HG02870 (cell line): ENCODE data around the gene CCDC116.
"Not testable (repeated sequence)": the region's sequence is repeated elsewhere in the genome, so short reads cannot be mapped to it uniquely, and the experiment has no call there.

Experiments used
- ATAC-seq: cut with Tn5 transposase; IDR thresholded peaks from one replicate; pipeline ENCODE4 v1.9.1; 2021; ENCODE audit warnings: mild to moderate bottlenecking, moderate library complexity; ENCODE audit not compliant: unreplicated experiment

The CCDC116 gene

GRCh38 chr22:21632237-21632895, at the start of gene CCDC116:
CCDC116 (plus strand) TSS chr22:21632760; CDS start chr22:21633182, 422 bp downstream.
- ATAC-seq, result no peak

DNA sequence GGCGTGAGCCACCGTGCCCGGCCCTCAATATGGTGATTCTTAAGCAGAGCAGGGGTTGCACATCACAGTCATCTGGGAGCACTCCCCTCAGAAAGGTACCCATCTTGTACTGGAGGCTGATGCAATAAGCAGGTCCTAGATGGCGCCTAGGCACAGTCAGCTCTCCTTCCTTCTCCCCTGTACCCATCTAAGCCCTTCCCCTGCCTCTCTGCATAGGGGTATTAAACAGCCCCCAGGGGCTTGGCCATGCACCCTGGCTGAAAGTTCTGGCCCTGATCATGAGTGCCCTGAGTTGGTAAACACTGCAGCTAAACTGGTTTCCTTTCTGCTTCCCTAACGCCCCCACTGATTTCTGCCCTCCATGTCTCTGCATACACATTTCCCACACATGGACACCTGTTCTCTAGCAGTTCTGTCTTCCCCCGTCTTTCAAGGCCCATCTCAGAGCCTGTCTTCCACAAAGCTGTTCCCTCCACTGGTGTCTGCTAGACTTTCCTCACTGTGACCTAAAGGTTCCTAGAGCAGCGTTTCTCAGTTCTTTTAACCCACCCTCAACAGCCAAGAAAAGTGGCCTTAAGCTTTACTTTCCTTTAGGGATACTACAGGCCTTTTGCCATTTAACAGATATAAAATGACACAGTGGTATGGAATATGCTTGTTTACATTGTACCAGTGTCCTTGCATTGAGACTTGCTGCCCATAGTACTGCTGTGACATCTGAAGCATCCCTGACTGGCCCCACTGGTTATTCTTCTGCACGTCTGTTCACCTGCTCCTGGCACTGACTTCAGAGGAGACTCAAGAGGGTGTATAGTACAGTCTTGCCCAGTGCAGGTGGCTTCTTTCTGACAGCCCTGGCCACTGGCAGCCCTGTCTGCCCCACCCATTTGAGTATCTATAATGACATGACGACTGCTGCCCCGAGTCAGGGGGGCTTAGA, 49.5 kb upstream of the CCDC116 start:
- no peak for ATAC-seq

DNA sequence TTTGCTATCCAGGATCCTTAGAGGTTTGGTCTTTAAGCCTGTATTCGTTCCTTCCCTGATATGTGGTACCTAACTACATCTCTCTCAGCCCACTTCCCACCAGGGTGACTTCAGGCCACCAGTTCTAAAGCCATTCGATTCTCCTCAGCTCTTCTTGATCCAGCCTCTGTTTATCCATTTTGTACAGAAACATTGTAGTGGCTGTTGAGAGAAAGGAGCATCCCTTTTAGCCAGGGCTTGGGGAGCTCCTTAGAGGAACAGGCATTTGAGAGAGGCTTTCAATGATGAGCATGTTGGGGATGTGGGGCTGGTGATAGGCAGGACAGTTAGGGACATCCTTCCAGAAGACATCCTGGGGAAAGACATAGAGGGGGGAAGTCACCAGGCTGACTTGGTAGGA, 47.2 kb upstream of the CCDC116 start:
- ATAC-seq, result no peak

- ATAC-seq, result peak; percentile 87
These were observed 44.6 kb upstream of the CCDC116 start for GRCh38 chr22:21587803-21588611.

DNA sequence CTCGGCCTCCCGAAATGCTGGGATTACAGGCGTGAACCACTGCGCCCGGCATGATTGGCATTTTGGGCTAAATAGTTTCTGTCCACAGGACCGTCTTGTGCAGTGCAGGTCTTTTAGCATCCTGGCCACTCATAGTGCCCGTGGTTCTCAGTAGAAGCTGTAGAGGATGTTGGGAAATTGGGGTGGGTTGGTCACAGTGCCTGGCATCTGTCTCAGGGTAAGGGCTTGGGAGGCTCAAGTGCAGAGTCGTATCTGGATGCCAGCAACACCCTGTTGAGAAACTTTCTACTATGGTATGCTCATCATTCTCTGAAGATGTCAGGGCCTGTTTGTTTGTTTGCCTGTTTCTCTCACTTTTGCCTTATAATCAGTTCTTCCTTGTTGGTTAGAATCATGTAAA, 43.2 kb upstream of the CCDC116 start:
- ATAC-seq, result no peak

DNA sequence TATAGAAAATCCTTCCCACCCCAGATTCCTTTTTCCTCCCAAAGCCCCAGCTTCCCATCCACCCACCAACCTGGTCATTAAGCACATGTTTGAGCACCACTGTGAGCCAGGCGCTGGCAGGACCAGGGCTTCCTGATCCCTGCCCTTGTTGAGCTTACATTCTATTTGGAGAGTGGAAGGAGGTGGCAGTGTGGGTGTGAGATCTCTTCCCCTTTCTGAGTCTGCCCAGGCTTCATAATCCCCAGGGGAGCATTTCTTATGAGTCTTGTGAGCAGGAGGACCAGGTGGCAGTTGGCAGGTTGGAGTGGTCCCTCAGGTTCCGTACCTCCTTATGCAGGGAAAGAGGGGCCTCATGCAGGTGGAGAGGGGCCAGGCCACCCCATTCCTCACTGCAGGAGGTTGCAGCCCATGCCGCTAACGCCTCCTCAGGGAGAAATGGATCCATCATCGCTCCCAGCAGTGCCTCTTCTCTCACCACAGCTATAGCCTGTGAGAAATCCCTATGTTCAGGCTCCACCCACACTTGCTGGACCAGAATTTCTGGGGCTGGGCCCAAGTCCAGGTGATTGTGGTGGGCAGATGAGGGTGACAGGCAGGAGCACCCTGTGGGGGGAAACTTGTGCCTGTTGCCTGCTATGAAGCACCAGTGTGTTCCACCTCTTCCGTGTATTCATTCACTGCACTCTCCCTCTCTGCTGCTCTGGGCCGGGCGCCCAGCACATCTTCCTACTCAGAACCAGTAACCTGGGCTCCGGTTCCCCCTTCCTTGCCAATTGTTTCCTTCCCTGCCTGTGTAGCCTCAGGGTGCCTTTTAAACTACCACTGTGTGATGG, 41.5 kb upstream of the CCDC116 start:
- ATAC-seq, result no peak

DNA sequence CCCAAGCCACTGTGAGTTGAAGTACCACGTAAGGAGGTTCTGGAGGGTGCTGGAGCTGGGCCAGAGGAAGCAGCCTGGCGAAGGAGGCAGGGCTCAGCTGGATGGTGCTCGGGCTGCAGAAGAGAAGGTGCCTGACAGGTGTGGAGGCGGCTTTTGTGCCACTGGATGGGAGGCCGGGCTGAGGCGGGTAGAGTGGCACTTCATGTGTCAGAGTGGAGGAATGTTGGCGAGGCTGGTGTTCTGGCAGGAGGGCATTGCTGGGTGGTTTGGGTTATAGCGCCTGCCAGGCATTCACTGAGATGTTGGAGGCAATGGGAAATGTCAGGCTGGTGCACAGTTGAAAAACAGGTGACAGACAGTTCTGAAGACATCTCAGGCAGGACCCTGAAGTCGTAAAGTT, 40.9 kb upstream of the CCDC116 start:
- ATAC-seq, result no peak

DNA sequence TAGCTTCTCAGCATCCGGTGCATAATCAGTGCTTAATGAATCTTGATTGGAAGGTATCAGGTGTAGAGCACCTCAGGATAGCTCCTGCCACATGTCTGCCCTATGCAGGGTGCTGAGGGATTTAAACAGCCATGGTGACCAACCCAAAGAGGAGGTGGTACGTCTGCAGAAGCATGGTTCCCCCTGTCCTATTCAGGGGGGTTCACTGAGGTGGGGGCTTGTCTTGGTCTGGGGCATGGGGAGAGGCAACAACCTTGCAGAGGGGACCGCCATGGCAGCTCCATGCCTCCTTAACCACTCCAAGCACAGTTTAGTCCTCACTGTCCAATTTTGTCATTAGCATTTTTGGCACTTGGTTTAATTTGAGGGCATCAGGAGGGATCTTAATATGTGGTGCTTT, 40.1 kb upstream of the CCDC116 start:
- ATAC-seq, result no peak

DNA sequence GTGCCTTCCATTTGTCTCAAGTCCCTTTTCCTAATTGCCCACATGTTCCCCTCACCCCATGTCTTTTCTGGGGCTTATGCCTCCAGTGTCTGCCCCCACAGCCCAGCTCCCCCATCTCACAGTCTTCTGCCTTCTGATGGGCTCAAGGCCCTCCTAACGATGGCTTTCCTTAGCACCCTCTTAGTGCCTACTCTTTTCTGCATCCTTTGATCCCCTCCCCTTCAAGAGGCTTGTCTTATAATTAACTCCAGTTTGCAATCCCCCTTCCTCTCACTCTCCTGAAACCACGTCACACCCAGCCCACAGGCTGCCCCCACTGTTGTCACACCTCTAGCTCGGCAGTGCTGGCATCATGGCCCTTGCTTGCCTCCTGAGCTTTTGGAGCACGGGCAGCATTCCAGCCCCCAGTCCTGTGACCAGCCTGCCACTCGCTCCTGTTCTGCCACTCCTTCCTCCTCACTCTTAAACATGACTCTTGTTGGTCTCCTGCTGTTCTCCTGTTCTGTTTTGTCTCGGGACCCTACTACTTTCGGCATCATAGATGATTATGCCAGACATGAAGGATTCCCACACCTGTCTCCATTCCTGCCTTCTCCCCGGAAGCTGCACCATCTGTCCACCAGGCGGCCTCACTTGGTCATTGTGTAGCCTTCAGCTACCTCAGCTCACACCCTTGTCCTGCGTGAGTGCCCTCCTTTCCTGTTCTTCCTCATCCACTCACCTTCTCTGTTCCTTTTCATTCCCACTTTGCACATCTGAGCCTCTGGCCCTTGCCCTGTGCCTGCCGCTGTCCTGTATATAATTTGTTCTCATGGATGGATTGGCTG, 38.9 kb upstream of the CCDC116 start:
- no peak for ATAC-seq

DNA sequence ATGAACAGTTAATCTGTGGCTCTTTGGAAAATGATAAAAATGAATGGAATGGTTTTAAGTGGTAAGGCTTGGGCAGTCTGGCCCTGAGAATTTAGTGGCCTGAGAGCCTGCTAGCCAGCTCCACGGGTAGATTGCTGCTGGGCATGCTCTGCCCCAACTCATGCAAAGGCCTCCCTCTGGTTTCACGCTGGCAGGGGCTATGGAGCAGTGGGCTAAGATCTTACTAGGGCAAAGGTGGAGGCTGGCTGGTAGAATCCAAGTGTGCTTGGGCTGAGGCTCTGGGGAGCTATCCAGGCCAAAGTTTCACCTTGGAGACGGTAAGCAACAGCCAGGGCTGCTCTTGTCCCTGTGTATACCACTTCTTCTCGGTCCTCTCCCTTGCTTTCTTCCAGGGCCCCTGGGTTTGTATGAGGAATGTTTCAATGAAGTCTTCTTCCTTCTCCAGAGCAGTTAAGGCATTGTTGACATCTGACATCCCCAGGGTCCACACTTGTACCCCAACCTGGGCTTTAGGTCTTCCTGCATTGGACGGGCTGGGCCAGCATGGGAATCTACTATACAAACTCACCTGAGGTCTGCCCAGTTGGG, 37.6 kb upstream of the CCDC116 start:
- no peak for ATAC-seq

DNA sequence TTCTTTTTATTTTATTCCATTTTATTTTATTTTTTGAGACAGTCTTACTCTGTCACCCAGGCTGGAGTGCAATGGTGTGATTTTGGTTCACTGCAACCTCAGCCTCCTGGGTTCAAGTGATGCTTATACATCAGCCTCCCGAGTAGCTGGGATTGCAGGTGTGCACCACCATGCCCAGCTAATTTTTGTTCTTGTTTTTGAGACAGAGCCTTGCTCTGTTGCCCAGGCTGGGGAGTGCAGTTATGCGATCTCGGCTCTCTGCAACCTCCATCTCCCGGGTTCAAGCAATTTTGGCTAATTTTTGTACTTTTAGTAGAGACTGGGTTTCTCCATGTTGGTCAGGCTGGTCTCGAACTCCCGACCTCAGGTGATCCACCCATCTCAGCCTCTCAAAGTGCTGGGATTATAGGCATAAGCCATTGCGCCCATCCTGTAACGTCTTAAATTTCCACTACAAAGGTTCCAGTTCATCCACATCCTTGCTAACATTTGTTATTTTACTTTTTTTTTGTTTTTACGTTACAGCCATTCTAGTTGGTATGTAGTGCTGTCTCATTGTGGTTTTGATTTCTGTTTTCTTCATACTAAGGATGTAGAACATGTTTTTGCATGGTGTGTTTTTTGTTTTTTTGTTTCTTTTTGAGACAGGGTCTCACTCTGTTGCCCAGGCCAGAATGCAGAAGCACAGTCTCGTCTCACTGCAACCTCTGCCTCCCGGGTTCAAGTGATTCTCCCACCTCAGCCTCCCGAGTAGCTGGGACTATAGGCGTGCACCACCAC, 36.0 kb upstream of the CCDC116 start:
- ATAC-seq, result not testable (repeated sequence)

DNA sequence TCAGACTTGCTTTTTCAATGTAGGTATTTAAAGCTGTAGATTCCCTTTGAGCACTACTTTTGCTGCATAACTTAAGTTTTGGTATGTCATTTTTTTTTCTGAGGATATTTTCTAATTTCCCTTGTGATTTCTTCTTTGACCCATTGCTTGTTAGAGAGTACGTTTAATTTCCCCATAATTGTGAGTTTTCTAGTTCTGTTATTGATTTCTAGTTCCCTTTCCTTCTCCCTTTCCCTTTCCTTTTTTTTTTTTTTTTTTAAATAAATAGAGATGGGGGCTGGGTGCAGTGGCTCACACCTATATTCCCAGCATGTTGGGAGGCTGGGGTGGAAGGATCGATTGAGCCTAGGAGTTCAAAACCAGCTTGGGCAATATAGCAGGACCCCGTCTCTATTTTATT, 34.3 kb upstream of the CCDC116 start:
- no peak for ATAC-seq

- ATAC-seq, result no peak
These were observed 33.3 kb upstream of the CCDC116 start for GRCh38 chr22:21599053-21599893.

GRCh38 chr22:21602579-21602978, 30.0 kb upstream of the CCDC116 start:
- no peak for ATAC-seq

DNA sequence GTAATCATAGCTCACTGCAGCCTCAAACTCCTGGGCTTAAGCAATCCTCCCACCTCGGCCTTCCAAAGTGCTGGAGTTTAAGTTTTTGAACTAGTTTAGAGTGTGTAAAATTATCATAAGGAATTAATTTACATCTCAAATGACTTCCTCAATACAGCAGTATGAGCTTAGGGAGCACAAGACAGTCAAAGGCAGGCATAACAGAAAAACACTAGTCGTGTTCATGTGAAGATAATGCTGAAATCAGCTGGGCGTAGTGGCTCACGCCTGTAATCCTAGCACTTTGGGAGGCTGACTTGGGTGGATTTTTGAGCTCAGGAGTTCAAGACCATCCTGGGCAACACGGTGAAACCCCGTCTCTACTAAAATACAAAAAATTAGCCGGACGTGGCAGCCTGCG, 28.6 kb upstream of the CCDC116 start:
- ATAC-seq, result no peak

GRCh38 chr22:21605887-21606564, 26.5 kb upstream of the CCDC116 start:
- no peak for ATAC-seq

- no peak for ATAC-seq
These were observed 25.8 kb upstream of the CCDC116 start for GRCh38 chr22:21606775-21607174.
